ENCODE data around the gene PTMS.
"Not testable (repeated sequence)": the region's sequence is repeated elsewhere in the genome, so short reads cannot be mapped to it uniquely, and the experiment has no call there.

Gene PTMS

GRCh38 chr12:6765634-6766581 is at the start of gene PTMS:
Gene PTMS, plus strand, starts transcription at chr12:6766363. Its CDS starts 343 bp downstream, at chr12:6766706.
- peak; percentile 91 for DNase-seq

- no peak for DNase-seq
Measured at GRCh38 chr12:6716874-6717437, 49.2 kb upstream of the PTMS start.

GRCh38 chr12:6722863-6723262 is 43.3 kb upstream of the PTMS start:
- DNase-seq: no peak

- DNase-seq: peak; percentile 97
Measured at GRCh38 chr12:6723607-6724408, 42.4 kb upstream of the PTMS start, which contains the start of gene COPS7A. Gene COPS7A, plus strand, starts transcription at chr12:6724046. Its CDS starts 611 bp downstream, at chr12:6724657.

GRCh38 chr12:6724409-6724797 is 41.8 kb upstream of the PTMS start:
- no peak for DNase-seq

- no peak for DNase-seq
Measured at GRCh38 chr12:6725350-6725749, 40.8 kb upstream of the PTMS start.

- DNase-seq: no peak
Measured at GRCh38 chr12:6729186-6729585, 37.0 kb upstream of the PTMS start.

- DNase-seq: no peak
Measured at GRCh38 chr12:6730169-6730568, 36.0 kb upstream of the PTMS start.

GRCh38 chr12:6734506-6735387 is 31.4 kb upstream of the PTMS start:
- no peak for DNase-seq

- no peak for DNase-seq
Measured at GRCh38 chr12:6735448-6736191, 30.5 kb upstream of the PTMS start.

GRCh38 chr12:6736754-6737153 is 29.4 kb upstream of the PTMS start:
- no peak for DNase-seq

GRCh38 chr12:6742080-6742479 is 24.1 kb upstream of the PTMS start:
- DNase-seq: not testable (repeated sequence)

GRCh38 chr12:6742834-6743233 is 23.3 kb upstream of the PTMS start:
- no peak for DNase-seq

- not testable (repeated sequence) for DNase-seq
Measured at GRCh38 chr12:6743300-6743699, 22.9 kb upstream of the PTMS start.

- no peak for DNase-seq
Measured at GRCh38 chr12:6745741-6746525, 20.2 kb upstream of the PTMS start.

GRCh38 chr12:6747216-6747615 is 18.9 kb upstream of the PTMS start:
- no peak for DNase-seq

- no peak for DNase-seq
Measured at GRCh38 chr12:6748761-6749160, 17.4 kb upstream of the PTMS start.

GRCh38 chr12:6750506-6750905 is 15.7 kb upstream of the PTMS start:
- no peak for DNase-seq

GRCh38 chr12:6751767-6752166 is 14.4 kb upstream of the PTMS start:
- DNase-seq: no peak

GRCh38 chr12:6752167-6752920 is 13.8 kb upstream of the PTMS start:
- peak; percentile 41 for DNase-seq
